NT2/D1 (cell line): ENCODE measurements around the gene SSH2.

ENCODE experiments used
- SUZ12 ChIP-seq: IDR thresholded peaks from 2 replicates; pipeline ENCODE4 v1.6.1; 2011; ENCODE audit not compliant: insufficient read length, insufficient read depth; ENCODE audit errors: extremely low read depth
- YY1 ChIP-seq: IDR thresholded peaks from 2 replicates; pipeline ENCODE4 v1.6.1; 2011; ENCODE audit not compliant: insufficient read length, insufficient read depth
- ZNF274 ChIP-seq: IDR thresholded peaks from 2 replicates; pipeline ENCODE4 v1.6.1; 2011; ENCODE audit warnings: mild to moderate bottlenecking, low read depth, low read length

- TF ChIP-seq YY1 (no peak), ZNF274 (no peak), SUZ12 (no peak)
These were observed 129.6 kb downstream of the SSH2 start for GRCh38 chr17:29800457-29800856.
